GM21825 (cell line): ENCODE measurements around the gene KAZALD1.

Experiments used
- ATAC-seq: cut with Tn5 transposase; IDR thresholded peaks from one replicate; pipeline ENCODE4 v1.9.1; 2021; ENCODE audit warnings: mild to moderate bottlenecking, moderate library complexity; ENCODE audit not compliant: unreplicated experiment

The KAZALD1 gene

DNA sequence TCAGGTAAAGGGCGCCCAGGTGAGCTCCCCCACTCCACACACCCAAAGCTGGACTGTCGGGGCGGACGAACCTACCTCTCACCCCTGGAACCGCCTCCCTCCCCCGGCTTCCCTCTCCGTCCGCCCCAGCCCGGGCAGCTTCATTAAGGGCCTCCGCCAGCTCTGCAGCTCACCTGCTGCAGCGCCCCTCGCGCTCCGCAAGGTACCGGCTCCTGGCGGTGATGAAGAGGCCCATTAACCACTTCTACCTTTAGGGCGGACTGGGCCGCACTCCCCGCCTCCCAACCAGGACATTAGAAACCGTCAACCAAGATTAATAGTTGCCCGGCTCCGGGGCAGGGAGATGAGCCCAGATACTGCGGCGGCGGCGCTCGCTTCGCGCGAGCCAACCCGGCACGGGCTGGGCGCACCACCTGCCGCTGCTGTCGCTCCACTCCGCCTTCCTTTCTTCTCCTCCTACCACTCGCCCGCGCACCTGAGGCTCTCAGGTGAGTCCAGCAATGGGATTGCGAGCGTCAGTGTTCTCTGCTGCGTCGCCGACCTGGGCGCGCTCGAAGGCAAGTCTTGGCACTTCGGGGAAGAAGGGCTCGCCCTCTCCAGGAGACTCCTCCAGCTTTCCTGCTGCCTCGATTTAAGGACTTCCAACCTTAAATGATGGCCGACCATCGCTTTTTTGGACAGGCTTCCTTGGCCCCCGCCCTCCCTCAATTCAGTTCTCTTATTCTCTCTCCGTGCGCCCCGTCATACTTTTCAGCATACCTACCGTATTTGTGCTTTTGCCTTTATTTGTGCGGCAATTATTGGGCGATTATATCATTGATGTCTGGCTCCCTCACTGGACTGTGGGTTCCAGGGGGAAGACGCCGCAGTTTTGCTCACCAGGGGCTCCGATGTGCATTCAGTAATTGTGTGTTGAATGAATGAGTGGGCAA lies 13.6 kb upstream of the KAZALD1 start:
- ATAC-seq, result no peak

GRCh38 chr10:101050208-101051069 lies 11.3 kb upstream of the KAZALD1 start:
- peak; percentile 67 for ATAC-seq

- ATAC-seq, result no peak
Measured at GRCh38 chr10:101052285-101052684, 9.5 kb upstream of the KAZALD1 start.

DNA sequence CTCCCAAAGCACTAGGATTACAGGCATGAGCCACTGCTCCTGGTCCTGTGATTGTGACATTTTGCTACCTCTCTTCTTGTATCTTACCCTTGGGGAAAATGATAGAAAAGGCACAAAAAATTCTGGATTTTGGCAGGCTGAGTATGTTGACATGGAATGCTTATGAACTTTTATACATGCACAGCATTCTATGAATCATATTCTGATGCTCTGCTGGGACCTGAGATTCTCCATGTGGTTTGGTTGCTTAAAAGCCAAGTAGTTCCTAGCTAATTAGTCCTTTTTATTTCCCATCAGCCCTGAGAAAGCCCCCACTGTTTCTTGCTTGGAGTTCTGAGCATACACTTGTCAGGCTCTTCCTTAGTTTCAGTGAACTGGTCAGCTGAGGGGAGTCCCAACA lies 8.3 kb upstream of the KAZALD1 start:
- ATAC-seq, result no peak

GRCh38 chr10:101054351-101054750 lies 7.4 kb upstream of the KAZALD1 start:
- no peak for ATAC-seq

DNA sequence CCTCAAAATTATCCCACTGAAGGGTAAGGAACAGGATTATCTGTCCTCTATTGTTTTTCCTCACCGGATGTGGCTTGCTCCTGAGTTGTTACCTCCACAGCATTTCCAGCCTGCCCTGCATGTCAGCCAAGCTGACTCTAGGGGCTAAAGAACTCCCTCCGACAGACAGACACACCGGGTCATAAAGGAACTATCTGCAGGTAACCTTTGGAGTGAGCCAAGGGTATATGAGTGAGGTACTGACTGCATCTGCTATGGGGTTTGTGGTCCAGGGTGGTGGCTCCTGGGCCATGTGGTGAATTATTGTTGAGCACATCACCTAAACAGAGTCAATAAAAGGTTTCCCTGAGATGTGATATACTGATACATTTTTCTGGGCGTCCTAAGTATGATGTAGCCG lies 6.9 kb upstream of the KAZALD1 start:
- no peak for ATAC-seq

- no peak for ATAC-seq
Measured at GRCh38 chr10:101055411-101055810, 6.4 kb upstream of the KAZALD1 start.

DNA sequence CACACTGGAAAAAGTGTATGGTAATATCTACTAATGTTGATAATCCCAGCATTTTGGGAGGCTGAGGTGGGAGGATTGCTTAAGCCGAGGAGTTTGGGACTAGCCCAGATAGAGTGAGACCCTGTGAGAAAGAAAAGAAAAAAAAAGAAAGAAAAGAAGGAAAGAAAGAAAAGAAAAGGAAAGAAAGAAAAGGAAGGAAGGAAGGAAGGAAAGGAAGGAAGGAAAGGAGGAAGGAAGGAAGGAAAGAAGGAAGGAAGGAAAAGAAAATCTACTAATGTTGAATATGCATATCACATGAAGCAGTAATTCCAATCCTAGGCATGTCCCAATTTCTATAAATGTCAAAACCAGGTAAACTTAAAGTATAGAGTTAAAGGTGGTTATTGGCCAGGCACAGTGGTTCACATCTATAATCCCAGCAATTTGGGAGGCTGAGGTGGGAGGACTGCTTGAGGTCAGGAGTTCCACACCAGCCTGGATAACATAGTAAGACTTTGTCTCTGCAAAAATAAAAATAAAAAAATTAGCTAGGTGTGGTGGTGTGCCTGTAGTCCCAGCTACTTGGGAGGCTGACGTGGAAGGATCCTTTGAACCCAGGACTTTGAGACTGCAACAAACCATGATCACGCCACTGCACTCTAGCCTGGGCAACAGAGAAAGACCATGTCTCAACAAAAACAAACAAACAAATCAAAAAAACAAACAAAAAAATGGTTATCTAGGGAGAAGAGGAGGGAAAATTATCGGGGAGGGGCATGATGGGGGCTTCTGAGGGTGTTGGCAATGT lies 5.2 kb upstream of the KAZALD1 start:
- ATAC-seq, result no peak

DNA sequence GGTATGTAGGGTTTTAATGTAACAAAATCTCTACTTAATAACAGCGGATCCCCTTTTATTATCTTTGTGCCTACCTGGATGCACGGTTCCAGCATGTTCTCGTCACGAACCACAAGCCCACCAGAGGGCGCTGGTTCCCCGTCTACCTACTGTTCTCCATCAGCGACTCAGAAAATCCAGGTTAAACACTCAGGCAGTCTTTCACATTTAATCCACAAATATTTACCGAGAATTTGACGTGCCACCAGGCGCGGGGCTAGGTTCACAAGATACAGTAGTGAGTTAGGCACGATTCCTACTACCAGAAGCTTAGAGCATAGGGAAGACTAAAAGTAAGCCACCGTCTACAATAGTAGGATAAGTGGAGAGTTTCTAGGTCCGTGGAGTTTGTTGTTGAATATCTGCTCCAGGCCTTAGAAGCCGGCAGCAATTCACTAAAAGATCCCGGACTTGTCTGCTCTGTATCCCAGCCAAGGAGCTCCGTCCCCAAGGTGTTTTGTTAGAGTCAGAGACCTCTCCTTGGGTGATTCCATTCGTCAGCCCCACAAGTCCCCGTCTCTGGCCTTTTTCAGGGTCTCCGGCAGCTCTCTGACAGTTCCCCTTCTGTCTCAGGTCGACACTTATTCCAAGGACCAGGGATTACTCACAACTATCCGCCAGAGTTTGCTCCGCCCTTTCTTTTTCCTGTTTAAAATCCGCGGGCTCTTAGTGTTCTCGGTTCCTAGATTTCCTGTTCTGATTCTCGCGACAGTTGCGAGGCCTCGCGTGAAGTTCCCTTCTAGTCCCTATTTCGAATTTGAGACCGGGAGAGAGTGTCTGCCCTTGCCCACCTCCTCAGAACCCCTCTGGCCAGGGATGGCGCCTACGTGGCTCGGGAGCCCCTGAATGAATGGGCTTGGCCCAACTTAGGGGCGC lies 1.5 kb upstream of the KAZALD1 start:
- ATAC-seq, result peak; percentile 45

GRCh38 chr10:101060951-101061623 lies 702 bp upstream of the KAZALD1 start:
- ATAC-seq, result peak; percentile 50

- ATAC-seq, result no peak
Measured at GRCh38 chr10:101062232-101063049, 652 bp downstream of the KAZALD1 start.

GRCh38 chr10:101063050-101063525 lies 1.3 kb downstream of the KAZALD1 start:
- no peak for ATAC-seq

GRCh38 chr10:101063548-101064414 lies 2.0 kb downstream of the KAZALD1 start:
- no peak for ATAC-seq

GRCh38 chr10:101064415-101065030 lies 2.7 kb downstream of the KAZALD1 start:
- no peak for ATAC-seq

DNA sequence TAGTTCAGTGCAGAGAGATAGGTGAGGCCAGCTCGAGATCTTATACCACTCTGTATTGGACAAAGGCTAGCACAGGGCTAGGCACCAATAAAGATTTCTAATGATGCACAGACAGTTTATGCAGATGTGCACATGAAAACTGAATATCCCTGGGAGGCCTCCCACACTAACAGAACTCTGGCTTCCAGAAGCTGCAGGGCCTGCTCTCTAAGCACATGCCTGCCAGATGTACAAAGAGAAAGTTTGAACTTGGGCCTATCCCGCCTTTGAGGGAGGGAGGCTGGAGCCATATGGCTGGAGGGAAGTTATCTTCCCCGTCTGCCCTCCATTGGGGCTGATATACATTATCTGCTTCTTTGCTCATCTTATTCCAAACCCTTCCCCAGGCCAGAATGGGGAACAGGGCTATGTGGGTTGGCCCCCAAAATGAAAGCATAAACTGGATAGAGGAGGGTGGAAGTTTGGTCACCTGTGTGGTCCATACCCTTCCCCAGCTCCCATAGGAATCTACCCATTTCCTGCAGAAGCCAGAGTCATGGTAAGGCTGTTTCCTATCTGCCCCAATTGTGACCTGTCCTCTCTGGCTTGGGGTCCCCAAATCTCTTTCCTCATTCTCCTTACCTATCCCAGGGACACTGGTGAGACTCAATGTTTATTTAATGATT lies 3.8 kb downstream of the KAZALD1 start:
- no peak for ATAC-seq

DNA sequence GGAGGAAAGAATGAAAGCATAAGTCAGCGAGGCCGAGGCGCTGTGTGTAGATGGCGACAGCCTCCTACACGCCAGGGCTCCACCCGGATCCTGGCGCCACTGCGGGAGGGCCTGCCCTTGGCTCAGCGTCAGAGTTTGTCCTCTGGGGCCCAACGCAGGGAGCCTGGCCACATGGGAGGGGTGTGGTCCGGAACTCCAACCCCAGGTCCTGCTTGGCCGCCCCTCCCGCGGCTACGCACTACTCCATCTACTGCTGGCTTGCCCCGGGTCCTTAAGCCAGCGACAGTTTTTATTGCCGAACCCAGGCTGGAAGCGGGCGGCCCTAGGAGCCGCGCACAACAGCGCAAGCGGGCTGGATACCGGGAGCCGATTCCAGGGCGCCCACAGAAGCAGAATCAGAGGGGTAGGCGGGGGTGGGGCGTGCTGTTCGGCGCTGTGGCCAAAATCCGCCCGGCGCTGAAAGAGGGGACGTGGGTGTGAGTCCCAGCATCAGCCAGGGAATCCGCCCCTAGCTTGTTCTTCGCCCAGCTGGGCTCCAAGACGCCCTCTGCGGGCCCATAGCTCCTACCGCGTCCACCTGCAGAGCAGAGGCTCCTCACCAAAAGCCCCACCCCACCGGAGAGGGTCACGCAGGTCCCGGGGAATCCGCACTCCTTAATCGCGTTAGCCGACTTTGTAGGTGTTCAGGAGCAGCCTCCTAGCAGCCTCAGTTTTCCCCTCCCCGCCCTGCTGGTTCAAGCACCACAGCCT lies 4.5 kb downstream of the KAZALD1 start:
- ATAC-seq, result peak; percentile 30
